ENCODE data around the gene RFT1. TPM values are rescaled to one million over a fixed set of nuclear protein-coding genes. Genes with fewer than 3 reads are reported as not detected.
A peak's percentile ranks its signal among the peaks of the same experiment; 100 is the strongest.

The RFT1 gene
- total and polyA plus RNA-seq, 4 donors = 5.0 to 16.6 (median 8.8) TPM

GRCh38 chr3:53074761-53075742 is 55.2 kb downstream of the RFT1 start:
- no peak for ATAC-seq (ENCODE audit: low FRiP score)
- Histone ChIP-seq H3K4me3 (ENCODE audit: low read length in 2 of 2) (no peak overlapping the region), H3K4me1 (ENCODE audit: control insufficient read depth in 1 of 2, insufficient read depth in 2 of 2, low read length in 2 of 2) (no peaks in the 10 kb centered on the region), H3K36me3 (ENCODE audit: control insufficient read depth in 1 of 2, insufficient read depth in 2 of 2, low read length in 1 of 2) (no peaks in the 10 kb centered on the region), H3K27ac (ENCODE audit: low read depth in 1 of 2, low read length in 2 of 2) (no peak overlapping the region), H3K9me3 (ENCODE audit: control insufficient read depth, low read length) (no peaks in the 10 kb centered on the region), H3K27me3 (ENCODE audit: control insufficient read depth in 1 of 2, insufficient read depth in 2 of 2, low read length in 1 of 2) (no peaks in the 10 kb centered on the region)
- 73 to 75% methylated on average over 9 of the region's 9 CpGs for WGBS, 2 donors
- DNase-seq = peak; percentile 34 to 57
- intact Hi-C loops (cut with DNase I) = loop anchor here (5.0 to 10.0 kb wide), 3 partner anchors 140 to 333 kb away; no protein-coding TSS in a partner anchor

GRCh38 chr3:53074366-53074696 is 55.9 kb downstream of the RFT1 start:
- WGBS, 2 donors = 51 to 63% methylated on average over 1 of the region's 1 CpG
- Histone ChIP-seq H3K27me3 (ENCODE audit: control insufficient read depth in 1 of 2, insufficient read depth in 2 of 2, low read length in 1 of 2) (no peaks in the 10 kb centered on the region), H3K4me3 (ENCODE audit: low read length in 2 of 2) (no peak overlapping the region), H3K9me3 (ENCODE audit: control insufficient read depth, low read length) (no peaks in the 10 kb centered on the region), H3K36me3 (ENCODE audit: control insufficient read depth in 1 of 2, insufficient read depth in 2 of 2, low read length in 1 of 2) (no peaks in the 10 kb centered on the region), H3K4me1 (ENCODE audit: control insufficient read depth in 1 of 2, insufficient read depth in 2 of 2, low read length in 2 of 2) (no peaks in the 10 kb centered on the region), H3K27ac (ENCODE audit: low read depth in 1 of 2, low read length in 2 of 2) (no peak overlapping the region)
- intact Hi-C loops (cut with DNase I) = loop anchor here (5.0 to 10.0 kb wide), 3 partner anchors 140 to 332 kb away; no protein-coding TSS in a partner anchor
- DNase-seq = peak; percentile 41 to 42
- ATAC-seq (ENCODE audit: low FRiP score) = no peak

- Histone ChIP-seq H3K9me3 (ENCODE audit: control insufficient read depth, low read length) (no peaks in the 10 kb centered on the region), H3K4me3 (ENCODE audit: low read length in 2 of 2) (no peak overlapping the region), H3K27me3 (ENCODE audit: control insufficient read depth in 1 of 2, insufficient read depth in 2 of 2, low read length in 1 of 2) (no peaks in the 10 kb centered on the region), H3K36me3 (ENCODE audit: control insufficient read depth in 1 of 2, insufficient read depth in 2 of 2, low read length in 1 of 2) (no peaks in the 10 kb centered on the region), H3K27ac (ENCODE audit: low read depth in 1 of 2, low read length in 2 of 2) (no peak overlapping the region), H3K4me1 (ENCODE audit: control insufficient read depth in 1 of 2, insufficient read depth in 2 of 2, low read length in 2 of 2) (no peaks in the 10 kb centered on the region)
- 76 to 83% methylated on average over 17 of the region's 17 CpGs for WGBS, 2 donors
- intact Hi-C loops (cut with DNase I) = loop anchor here (2.0 to 10.0 kb wide), 4 partner anchors 139 to 331 kb away; no protein-coding TSS in a partner anchor
- no peak for ATAC-seq (ENCODE audit: low FRiP score)
- peak; percentile 46 to 61 for DNase-seq
Observed at GRCh38 chr3:53073553-53074365, 56.5 kb downstream of the RFT1 start.

GRCh38 chr3:53072653-53073552 is 57.3 kb downstream of the RFT1 start:
- ATAC-seq (ENCODE audit: low FRiP score) = peak; percentile 92

GRCh38 chr3:53071882-53072431 is 58.3 kb downstream of the RFT1 start:
- 75 to 76% methylated on average over 11 of the region's 11 CpGs for WGBS, 2 donors
- Histone ChIP-seq H3K4me3 (ENCODE audit: low read length in 2 of 2) (no peak overlapping the region), H3K27me3 (ENCODE audit: control insufficient read depth in 1 of 2, insufficient read depth in 2 of 2, low read length in 1 of 2) (no peaks in the 10 kb centered on the region), H3K27ac (ENCODE audit: low read depth in 1 of 2, low read length in 2 of 2) (no peak overlapping the region), H3K36me3 (ENCODE audit: control insufficient read depth in 1 of 2, insufficient read depth in 2 of 2, low read length in 1 of 2) (no peaks in the 10 kb centered on the region), H3K4me1 (ENCODE audit: control insufficient read depth in 1 of 2, insufficient read depth in 2 of 2, low read length in 2 of 2) (no peaks in the 10 kb centered on the region), H3K9me3 (ENCODE audit: control insufficient read depth, low read length) (no peaks in the 10 kb centered on the region)
- DNase-seq (peak; percentile 40 to 64), ATAC-seq (ENCODE audit: low FRiP score) (no peak)
- intact Hi-C loops (cut with DNase I) = loop anchor here (2.0 to 10.0 kb wide), 5 partner anchors 137 to 330 kb away; no protein-coding TSS in a partner anchor

More at GRCh38 chr3:53072653-53073552, 57.3 kb downstream of the RFT1 start:
- Histone ChIP-seq H3K27me3 (ENCODE audit: control insufficient read depth in 1 of 2, insufficient read depth in 2 of 2, low read length in 1 of 2) (no peaks in the 10 kb centered on the region), H3K4me1 (ENCODE audit: control insufficient read depth in 1 of 2, insufficient read depth in 2 of 2, low read length in 2 of 2) (no peaks in the 10 kb centered on the region), H3K9me3 (ENCODE audit: control insufficient read depth, low read length) (no peaks in the 10 kb centered on the region), H3K36me3 (ENCODE audit: control insufficient read depth in 1 of 2, insufficient read depth in 2 of 2, low read length in 1 of 2) (no peaks in the 10 kb centered on the region), H3K4me3 (ENCODE audit: low read length in 2 of 2) (peak overlapping the region; percentile 24 to 57), H3K27ac (ENCODE audit: low read depth in 1 of 2, low read length in 2 of 2) (peak overlapping the region in 1 of 2 donors; percentile 11)
- intact Hi-C loops (cut with DNase I) = loop anchor here (2.0 to 10.0 kb wide), 4 partner anchors 138 to 331 kb away; no protein-coding TSS in a partner anchor
- peak; percentile 91 to 96 for DNase-seq
- WGBS, 2 donors = 5 to 7% methylated on average over 32 of the region's 32 CpGs

- no peak overlapping the region for H3K27ac ChIP-seq (ENCODE audit: low read depth in 1 of 2, low read length in 2 of 2)
- H3K27me3 ChIP-seq (ENCODE audit: control insufficient read depth in 1 of 2, insufficient read depth in 2 of 2, low read length in 1 of 2) = no peaks in the 10 kb centered on the region
- no peak for ATAC-seq (ENCODE audit: low FRiP score)
- H3K36me3 ChIP-seq (ENCODE audit: control insufficient read depth in 1 of 2, insufficient read depth in 2 of 2, low read length in 1 of 2) = no peaks in the 10 kb centered on the region
- peak; percentile 10 to 44 for DNase-seq
- no peaks in the 10 kb centered on the region for H3K4me1 ChIP-seq (ENCODE audit: control insufficient read depth in 1 of 2, insufficient read depth in 2 of 2, low read length in 2 of 2)
- no peaks in the 10 kb centered on the region for H3K9me3 ChIP-seq (ENCODE audit: control insufficient read depth, low read length)
- 50 to 57% methylated on average over 4 of the region's 4 CpGs for whole genome bisulfite sequencing, 2 donors
- no peak overlapping the region for H3K4me3 ChIP-seq (ENCODE audit: low read length in 2 of 2)
- intact Hi-C loops (cut with DNase I) = loop anchor here (2.0 to 10.0 kb wide), 4 partner anchors 135 to 327 kb away; no protein-coding TSS in a partner anchor
Observed at GRCh38 chr3:53069422-53070068, 60.7 kb downstream of the RFT1 start.

- 85 to 89% methylated on average over 3 of the region's 3 CpGs for WGBS, 2 donors
- no peak overlapping the region for H3K27ac ChIP-seq (ENCODE audit: low read depth in 1 of 2, low read length in 2 of 2)
- no peaks in the 10 kb centered on the region for H3K4me1 ChIP-seq (ENCODE audit: control insufficient read depth in 1 of 2, insufficient read depth in 2 of 2, low read length in 2 of 2)
- H3K27me3 ChIP-seq (ENCODE audit: control insufficient read depth in 1 of 2, insufficient read depth in 2 of 2, low read length in 1 of 2) = no peaks in the 10 kb centered on the region
- intact Hi-C loops (cut with DNase I) = no loop called here
- ATAC-seq (ENCODE audit: low FRiP score) = no peak
- peak in 1 of 2 donors; percentile 35 for DNase-seq
- no peak overlapping the region for H3K4me3 ChIP-seq (ENCODE audit: low read length in 2 of 2)
- H3K36me3 ChIP-seq (ENCODE audit: control insufficient read depth in 1 of 2, insufficient read depth in 2 of 2, low read length in 1 of 2) = no peaks in the 10 kb centered on the region
- H3K9me3 ChIP-seq (ENCODE audit: control insufficient read depth, low read length) = no peaks in the 10 kb centered on the region
Observed at GRCh38 chr3:53068176-53068575, 62.1 kb downstream of the RFT1 start.
